ENCODE results near the gene KRT6B. TPM values are rescaled to one million over a fixed set of nuclear protein-coding genes. Genes with fewer than 3 reads are reported as not detected.

Gene KRT6B
- polyA plus RNA-seq, 1 donor from 2014 or later = not detected

GRCh38 chr12:52398176-52398575, 53.8 kb downstream of the KRT6B start:
- Histone ChIP-seq H3K36me3 (ENCODE audit: insufficient read depth, low read length) (no peaks in the 10 kb centered on the region), H3K4me3 (ENCODE audit: low read length) (no peak overlapping the region), H3K9me3 (ENCODE audit: low read length) (no peaks in the 10 kb centered on the region), H3K9ac (ENCODE audit: low read length) (no peak overlapping the region), H3K27ac (ENCODE audit: low read length) (no peak overlapping the region), H2AFZ (ENCODE audit: low read depth, low read length) (no peak overlapping the region), H3K4me2 (ENCODE audit: low read length) (no peak overlapping the region), H3F3A (ENCODE audit: insufficient read depth, low read length, poor library complexity, severe bottlenecking) (no peaks in the 10 kb centered on the region), H3K79me2 (replicated peaks; ENCODE audit: insufficient read depth, low read length) (no peaks in the 10 kb centered on the region), H3K27me3 (ENCODE audit: insufficient read depth, low read depth, low read length) (no peaks in the 10 kb centered on the region), H3K9me2 (ENCODE audit: insufficient read depth, low read length) (no peaks in the 10 kb centered on the region), H4K20me1 (ENCODE audit: insufficient read depth) (no peaks in the 10 kb centered on the region)
- TF ChIP-seq POLR2AphosphoS5 (IDR thresholded peaks at IDR 0.05) = no peak
- TF ChIP-seq EZH2 (IDR thresholded peaks at IDR 0.05; ENCODE audit: borderline replicate concordance, insufficient read depth, low read length, poor library complexity, severe bottlenecking) = no peak
- TF ChIP-seq CTCF (IDR thresholded peaks at IDR 0.05; ENCODE audit: poor library complexity, severe bottlenecking) = no peak
- no peak for TF ChIP-seq EP300 (conservative IDR thresholded peaks at IDR 0.05; ENCODE audit: poor library complexity, severe bottlenecking)
- TF ChIP-seq TAF1 (IDR thresholded peaks at IDR 0.05; ENCODE audit: low read depth) = no peak
- TF ChIP-seq REST (IDR thresholded peaks at IDR 0.05; ENCODE audit: borderline replicate concordance) = no peak

- no peaks in the 10 kb centered on the region for H3K27me3 ChIP-seq (ENCODE audit: insufficient read depth, low read depth, low read length)
- H3K9me3 ChIP-seq (ENCODE audit: low read length) = no peaks in the 10 kb centered on the region
- no peak overlapping the region for H3K4me3 ChIP-seq (ENCODE audit: low read length)
- no peaks in the 10 kb centered on the region for H3K79me2 ChIP-seq (replicated peaks; ENCODE audit: insufficient read depth, low read length)
- H3F3A ChIP-seq (ENCODE audit: insufficient read depth, low read length, poor library complexity, severe bottlenecking) = no peaks in the 10 kb centered on the region
- no peak for TF ChIP-seq CTCF (IDR thresholded peaks at IDR 0.05; ENCODE audit: poor library complexity, severe bottlenecking)
- TF ChIP-seq RAD21 (conservative IDR thresholded peaks at IDR 0.05) = no peak
- no peak for TF ChIP-seq EP300 (conservative IDR thresholded peaks at IDR 0.05; ENCODE audit: poor library complexity, severe bottlenecking)
- TF ChIP-seq MXI1 (conservative IDR thresholded peaks at IDR 0.05; ENCODE audit: poor library complexity, severe bottlenecking) = no peak
- no peak for TF ChIP-seq EZH2 (IDR thresholded peaks at IDR 0.05; ENCODE audit: borderline replicate concordance, insufficient read depth, low read length, poor library complexity, severe bottlenecking)
- no peak for TF ChIP-seq REST (IDR thresholded peaks at IDR 0.05; ENCODE audit: borderline replicate concordance)
- no peak for TF ChIP-seq SMC3 (conservative IDR thresholded peaks at IDR 0.05; ENCODE audit: poor library complexity)
- no peak for TF ChIP-seq TAF1 (IDR thresholded peaks at IDR 0.05; ENCODE audit: low read depth)
- TF ChIP-seq POLR2AphosphoS5 (IDR thresholded peaks at IDR 0.05) = no peak
- H2AFZ ChIP-seq (ENCODE audit: low read depth, low read length) = no peak overlapping the region
- no peak overlapping the region for H3K4me2 ChIP-seq (ENCODE audit: low read length)
- H3K27ac ChIP-seq (ENCODE audit: low read length) = no peak overlapping the region
- no peaks in the 10 kb centered on the region for H3K36me3 ChIP-seq (ENCODE audit: insufficient read depth, low read length)
- H4K20me1 ChIP-seq (ENCODE audit: insufficient read depth) = no peaks in the 10 kb centered on the region
- no peaks in the 10 kb centered on the region for H3K9me2 ChIP-seq (ENCODE audit: insufficient read depth, low read length)
- H3K9ac ChIP-seq (ENCODE audit: low read length) = no peak overlapping the region
Measured at GRCh38 chr12:52396656-52397055, 55.3 kb downstream of the KRT6B start.
